Activated CD4-positive, alpha-beta T cell treated with anti-CD3 and anti-CD28 coated beads for 1 hour (primary cell): ENCODE measurements around the gene UGT2B28.
"Not testable (repeated sequence)": the region's sequence is repeated elsewhere in the genome, so short reads cannot be mapped to it uniquely, and the experiment has no call there.

Experiments used
- DNase-seq: peaks from one replicate; pipeline ENCODE4 v3.0.0-alpha.2; 2020

The UGT2B28 gene

DNA sequence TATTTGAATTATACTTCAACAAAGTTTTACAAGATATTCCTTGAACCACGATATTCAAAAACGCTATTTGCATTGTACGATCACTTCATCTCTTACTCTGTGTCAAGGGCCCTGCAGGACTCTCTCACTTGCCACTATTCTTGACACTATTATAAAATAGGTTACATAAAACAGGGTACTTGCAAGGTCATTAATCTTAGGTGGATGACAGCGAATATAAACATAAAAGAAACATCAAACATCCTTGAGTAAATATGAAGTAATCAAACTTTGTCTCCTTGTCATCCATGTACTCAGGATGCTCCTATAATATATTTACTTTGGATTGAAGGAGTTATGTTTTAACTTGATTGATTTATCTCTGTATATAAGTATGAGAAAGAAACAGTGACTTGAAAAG is at the start of gene UGT2B28:
Gene UGT2B28 (plus strand): TSS at position 395 of the 400 bp plus-strand sequence. CDS start 26 bp downstream, outside the sequence.
- not testable (repeated sequence) for DNase-seq

- no peak for DNase-seq
Observed at GRCh38 chr4:69239092-69239491, 41.2 kb upstream of the UGT2B28 start.

GRCh38 chr4:69239557-69240168 is 40.6 kb upstream of the UGT2B28 start:
- no peak for DNase-seq

DNA sequence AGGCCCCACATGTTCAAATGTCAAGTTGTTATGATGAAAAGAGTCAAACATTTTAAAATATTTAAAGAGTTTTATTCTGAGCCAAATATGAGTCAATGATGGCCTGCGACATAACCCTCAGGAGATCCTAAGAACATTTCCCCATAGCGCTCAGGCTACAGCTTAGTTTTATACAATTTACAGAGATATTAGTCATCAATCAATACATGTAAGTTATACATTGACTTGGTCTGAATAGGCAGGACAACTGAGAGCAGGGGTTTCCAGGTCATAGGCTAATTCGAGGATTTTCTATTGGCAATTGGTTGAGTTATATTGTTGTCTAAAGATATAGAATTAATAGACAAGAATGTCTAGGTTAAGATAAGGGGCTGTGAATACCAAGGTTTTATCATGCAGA is 39.5 kb upstream of the UGT2B28 start:
- not testable (repeated sequence) for DNase-seq

DNA sequence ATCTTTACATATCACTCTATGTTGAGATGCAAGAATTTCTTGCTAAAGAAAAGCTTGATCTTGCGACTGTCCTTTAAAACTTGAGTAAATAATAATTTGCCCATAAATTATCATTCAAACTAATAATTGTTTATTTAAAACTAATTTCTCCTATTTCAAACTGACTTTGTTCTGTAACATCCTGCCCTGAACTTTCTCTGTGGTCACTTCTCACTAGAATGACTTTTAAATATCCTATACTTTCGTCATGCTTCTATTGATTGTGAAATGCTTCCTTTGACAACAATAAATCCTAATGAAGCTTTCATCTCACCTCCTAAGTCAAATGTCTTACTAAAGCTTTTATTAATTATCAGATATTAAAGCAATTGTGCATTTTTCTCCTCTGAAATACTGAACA is 38.5 kb upstream of the UGT2B28 start:
- DNase-seq = not testable (repeated sequence)

DNA sequence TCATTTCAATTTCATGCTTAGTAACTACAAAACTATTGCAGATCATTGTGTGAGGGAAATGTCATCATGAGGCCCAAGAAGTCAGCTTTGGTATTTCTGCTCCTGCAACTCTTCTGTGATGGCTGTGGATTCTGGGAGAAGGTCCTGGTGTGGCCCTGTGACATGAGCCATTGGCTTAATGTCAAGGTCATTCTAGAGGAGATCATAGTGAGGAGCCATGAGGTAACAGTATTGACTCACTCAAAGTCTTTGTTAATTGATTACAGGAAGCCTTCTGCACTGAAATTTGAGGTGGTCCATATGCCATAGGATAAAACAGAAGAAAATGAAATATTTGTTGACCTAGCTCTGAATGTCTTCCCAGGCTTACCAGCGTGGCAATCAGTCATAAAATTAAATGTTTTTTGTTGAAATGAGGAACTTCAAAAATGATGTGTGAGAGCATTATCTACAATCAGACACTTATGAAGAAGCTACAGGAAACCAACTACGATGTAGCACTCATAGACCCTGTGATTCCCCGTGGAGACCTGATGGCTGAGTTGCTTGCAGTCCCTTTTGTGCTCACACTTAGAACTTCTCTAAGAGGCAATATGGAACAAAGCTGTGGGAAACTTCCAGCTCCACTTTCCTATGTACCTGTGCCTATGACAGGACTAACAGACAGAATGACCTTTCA is 37.6 kb upstream of the UGT2B28 start:
- not testable (repeated sequence) for DNase-seq

DNA sequence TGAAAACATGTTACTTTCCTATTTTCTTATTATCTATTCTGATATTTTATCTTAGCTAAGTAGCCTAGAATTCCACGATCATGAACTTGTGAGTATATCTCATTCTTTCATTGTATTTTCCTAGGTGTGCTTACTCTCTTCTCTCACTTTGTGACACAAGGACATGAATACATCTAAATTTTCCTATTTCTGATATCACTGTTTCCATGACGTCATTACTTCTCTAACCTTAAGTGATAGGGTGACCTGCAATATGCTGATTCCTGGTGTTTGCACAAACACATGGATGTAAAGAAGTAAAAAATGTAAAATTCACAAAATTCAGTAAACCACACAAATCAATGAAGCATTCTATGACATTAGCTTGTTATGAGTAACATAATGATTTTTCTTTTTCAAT is 29.4 kb upstream of the UGT2B28 start:
- not testable (repeated sequence) for DNase-seq

GRCh38 chr4:69253147-69253772 is 27.0 kb upstream of the UGT2B28 start:
- not testable (repeated sequence) for DNase-seq

GRCh38 chr4:69268612-69269011 is 11.7 kb upstream of the UGT2B28 start:
- DNase-seq = not testable (repeated sequence)

- DNase-seq = not testable (repeated sequence)
Observed at GRCh38 chr4:69296356-69296755, 16.1 kb downstream of the UGT2B28 start.

DNA sequence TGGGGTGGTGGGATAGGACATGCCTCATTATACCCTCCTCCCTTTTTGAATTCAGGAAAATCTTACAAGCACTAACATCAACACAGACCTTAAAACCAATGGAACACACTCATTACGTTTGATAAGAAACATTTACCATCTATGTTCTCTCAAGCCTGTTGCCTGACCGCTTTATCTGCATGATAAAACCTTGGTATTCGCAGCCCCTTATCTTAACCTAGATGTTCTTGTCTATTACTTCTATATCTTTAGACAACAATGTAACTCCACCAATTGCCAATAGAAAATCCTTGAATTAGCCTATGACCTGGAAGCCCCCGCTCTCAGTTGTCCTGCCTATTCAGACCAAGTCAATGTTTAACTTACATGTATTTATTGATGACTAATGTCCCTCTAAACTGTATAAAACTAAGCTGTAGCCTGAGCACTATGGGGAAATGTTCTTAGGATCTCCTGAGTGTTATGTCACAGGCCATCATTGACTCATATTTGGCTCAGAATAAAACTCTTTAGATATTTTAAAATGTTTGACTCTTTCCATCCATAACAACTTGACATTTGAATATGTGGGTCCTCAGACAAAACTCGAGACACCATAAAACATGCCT is 28.3 kb downstream of the UGT2B28 start:
- DNase-seq = not testable (repeated sequence)

GRCh38 chr4:69309549-69310076 is 29.3 kb downstream of the UGT2B28 start:
- not testable (repeated sequence) for DNase-seq

DNA sequence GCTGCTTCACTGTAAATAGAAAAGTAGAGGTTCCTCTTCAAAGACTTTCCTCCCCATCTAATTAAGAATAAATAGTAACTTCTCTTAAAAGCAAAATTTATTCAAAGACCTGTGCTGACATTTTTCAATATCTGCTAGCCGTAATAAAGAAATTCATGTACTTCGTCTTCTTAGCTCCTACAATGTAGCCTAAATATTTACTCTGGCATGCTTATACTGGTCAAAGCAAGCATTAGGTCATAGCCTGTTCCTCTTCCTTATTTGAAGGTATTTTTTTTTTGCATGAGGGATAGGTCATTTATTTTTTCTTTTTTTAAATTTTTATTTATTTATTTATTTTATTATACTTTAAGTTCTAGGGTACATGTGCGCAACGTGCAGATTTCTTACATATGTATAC is 30.0 kb downstream of the UGT2B28 start:
- not testable (repeated sequence) for DNase-seq

- DNase-seq = not testable (repeated sequence)
Observed at GRCh38 chr4:69317669-69318298, 37.5 kb downstream of the UGT2B28 start.

DNA sequence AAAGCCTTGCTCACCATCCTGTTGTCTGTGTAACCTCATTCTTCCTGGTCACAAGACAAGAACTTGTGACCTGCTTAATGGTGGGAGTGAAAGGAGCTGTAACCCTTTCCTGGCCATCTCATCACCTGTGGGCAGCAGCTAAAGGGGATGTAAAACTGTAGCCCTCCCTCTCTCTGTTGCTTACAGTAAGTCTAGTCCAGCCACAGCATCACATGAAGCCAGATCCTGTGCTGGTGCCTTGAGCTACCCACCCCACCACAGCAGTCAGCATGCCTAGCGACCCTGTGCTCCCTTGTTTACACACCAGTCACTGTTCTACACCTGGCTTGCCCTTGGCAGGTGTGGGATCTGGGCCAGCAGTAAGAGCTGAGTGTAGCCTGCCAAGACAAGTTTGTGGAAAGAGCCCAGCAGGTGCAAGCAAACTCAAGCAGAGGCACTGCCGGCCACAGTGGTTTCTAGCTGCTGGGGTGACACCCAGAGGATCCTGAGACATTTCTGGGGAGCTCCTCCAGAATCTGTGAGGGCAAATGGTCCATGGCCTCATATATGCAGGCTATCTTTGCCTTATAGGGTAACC is 41.0 kb downstream of the UGT2B28 start:
- DNase-seq = no peak

DNA sequence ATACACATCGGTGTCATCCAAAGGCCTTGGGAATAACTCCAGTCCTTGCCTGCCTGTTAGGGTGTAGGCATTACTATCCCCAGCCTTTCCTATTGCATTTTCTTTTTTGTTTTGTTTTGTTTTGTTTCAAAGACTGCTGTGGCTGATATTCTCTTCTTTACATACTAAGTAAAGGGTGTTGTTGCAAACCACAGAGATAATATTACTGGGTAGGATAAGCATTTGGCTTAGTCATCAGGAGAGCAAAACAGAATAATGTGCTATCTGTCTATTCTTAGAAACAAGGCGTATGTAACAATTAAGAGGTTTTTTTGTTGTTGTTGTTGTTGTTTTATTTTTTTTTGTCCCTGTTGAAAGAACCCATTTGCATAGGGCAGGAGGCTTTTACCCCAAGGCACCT is 41.8 kb downstream of the UGT2B28 start:
- no peak for DNase-seq

GRCh38 chr4:69323284-69323683 is 43.0 kb downstream of the UGT2B28 start:
- DNase-seq = no peak

GRCh38 chr4:69330345-69331047 is 50.2 kb downstream of the UGT2B28 start:
- DNase-seq = no peak

DNA sequence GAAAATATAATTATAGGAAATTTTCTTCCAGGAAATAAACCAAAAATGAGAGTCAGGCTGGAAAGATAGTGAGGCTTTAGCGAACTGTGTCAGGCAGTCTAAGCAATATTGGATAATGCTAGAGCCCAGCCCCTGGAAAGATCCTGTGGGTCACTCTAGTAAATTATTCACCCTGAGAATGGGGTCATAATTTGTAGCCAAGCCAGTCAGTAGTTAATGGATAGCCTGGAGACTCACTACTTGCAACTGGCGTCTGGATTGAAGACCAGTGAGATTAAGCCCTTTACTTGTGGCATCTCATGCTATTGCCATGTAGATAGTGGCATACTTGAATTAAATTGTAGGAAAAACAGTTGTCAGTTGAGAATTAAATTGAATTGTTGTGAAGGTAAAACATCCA is 51.0 kb downstream of the UGT2B28 start:
- DNase-seq = not testable (repeated sequence)

GRCh38 chr4:69335485-69335884 is 55.2 kb downstream of the UGT2B28 start:
- not testable (repeated sequence) for DNase-seq

DNA sequence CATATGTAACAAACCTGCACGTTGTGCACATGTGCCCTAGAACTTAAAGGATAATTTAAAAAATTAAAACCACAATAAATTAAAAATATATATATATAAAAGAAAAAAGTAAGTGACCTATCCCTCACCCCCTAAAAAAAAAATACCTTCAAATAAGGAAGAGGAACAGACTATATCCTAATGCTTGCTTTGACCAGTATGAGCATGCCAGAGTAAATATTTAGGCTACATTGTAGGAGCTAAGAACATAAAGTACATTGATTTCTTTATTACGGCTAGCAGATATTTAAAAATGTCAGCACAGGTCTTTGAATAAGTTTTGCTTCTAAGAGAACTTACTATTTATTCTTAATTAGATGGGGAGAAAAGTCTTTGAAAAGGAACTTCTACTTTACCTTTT is 62.8 kb downstream of the UGT2B28 start:
- DNase-seq = not testable (repeated sequence)
